GM03348 (cell line): ENCODE results near the gene FOXO3.
A peak's percentile ranks its signal among the peaks of the same experiment; 100 is the strongest.
"Not testable (repeated sequence)": the region's sequence is repeated elsewhere in the genome, so short reads cannot be mapped to it uniquely, and the experiment has no call there.

ENCODE experiments used
- DNase-seq: peaks from one replicate; pipeline ENCODE4 v3.0.0; 2012; ENCODE audit warnings: low spot score

FOXO3 gene

DNA sequence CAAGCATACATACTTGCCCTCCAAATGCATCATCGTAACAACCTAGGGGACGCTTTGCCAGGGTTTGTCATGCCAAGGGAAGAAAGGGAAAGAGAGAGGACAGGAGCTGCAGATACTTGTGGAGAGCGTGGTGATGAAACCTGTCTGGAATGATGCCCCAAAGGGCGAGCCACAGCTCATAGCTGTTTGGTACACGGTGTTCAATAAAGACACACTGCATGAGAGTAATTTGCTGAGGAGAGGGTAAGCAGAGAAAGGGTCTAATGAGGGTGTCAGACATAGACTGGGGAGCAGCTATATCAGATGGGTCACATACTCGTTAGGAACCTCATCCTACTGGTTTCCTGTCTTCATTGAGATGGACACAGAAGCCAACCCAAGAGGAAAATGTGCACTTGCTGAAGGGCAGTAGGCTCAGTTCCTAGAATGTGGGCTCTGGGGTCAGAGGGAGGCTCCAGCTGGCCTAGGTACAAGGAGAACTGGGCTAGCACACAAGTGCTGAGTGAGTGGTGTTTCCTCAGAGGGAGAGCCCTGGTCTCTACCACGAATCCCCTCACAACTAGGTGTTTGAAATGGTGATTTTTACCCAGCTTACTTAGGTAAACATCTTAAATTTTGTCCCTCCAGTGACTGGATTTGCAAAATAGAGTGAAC lies 5.2 kb upstream of the FOXO3 start:
- DNase-seq = no peak

- DNase-seq = no peak
Measured at GRCh38 chr6:108556250-108556649, 4.5 kb upstream of the FOXO3 start.

DNA sequence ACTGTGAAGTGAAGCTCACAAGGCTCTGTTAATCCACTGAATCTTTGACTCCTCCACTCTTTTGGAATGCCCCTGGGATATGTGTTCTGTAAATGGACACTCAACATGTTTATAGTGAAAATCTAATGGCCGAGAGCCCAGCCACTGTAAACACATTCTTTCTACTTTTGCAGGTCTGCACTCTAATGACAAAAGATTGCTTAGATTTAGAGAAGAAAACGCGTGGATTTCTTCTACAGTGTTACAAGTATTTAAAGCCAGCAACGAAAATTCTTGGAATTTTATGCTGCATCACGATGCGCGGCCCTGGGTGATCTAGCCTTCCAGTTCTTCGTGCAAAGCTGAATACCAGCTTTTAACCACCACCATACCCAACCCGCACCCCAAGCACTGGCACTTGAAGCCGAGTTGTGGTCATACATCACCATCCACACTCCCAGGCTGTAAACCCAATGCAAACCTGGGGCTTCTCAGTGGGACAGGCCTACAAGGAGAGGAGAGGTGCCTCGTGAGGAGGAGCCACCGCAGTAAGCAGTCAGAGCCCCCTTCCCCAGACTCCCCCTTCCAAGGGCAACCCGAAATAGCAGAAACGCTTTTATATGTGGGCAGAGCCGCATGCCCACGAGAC lies 3.7 kb upstream of the FOXO3 start:
- no peak for DNase-seq

GRCh38 chr6:108557494-108558371 lies 3.0 kb upstream of the FOXO3 start:
- DNase-seq = peak; percentile 91

DNA sequence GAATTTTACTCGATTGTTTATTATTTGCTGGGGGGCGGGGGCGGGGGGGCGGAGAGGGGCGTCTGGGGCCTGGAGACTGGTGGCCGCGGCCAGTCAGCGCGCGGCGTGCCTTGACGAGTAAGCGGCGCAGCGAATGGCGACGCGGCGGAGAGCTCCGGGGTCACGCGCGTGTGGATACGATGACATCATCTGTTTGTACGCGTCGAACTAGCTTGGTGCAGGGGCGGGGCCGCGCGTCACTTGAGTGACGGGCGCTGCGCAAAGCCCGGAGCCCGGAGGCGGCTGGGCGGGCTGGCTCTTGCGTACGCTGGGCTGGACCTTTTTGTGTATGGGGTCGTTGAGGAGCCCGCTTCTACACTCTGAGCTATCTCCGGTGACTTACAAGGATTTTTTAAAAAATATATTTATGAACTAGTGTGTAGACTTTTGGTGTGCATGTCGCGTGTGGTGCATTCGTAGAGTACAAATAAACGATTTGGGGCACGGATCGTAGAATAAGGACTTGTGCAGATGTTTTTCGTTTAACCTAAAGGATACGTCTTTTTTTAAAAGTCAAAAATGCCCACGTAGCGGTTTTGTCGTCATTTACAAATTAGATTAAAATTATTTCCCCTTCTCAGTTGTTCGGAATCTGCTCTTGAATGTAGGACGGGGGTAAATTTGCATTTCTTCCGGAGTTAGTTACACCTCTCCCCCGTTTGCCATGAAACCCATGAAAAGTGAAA lies 2.2 kb upstream of the FOXO3 start:
- peak; percentile 94 for DNase-seq

DNA sequence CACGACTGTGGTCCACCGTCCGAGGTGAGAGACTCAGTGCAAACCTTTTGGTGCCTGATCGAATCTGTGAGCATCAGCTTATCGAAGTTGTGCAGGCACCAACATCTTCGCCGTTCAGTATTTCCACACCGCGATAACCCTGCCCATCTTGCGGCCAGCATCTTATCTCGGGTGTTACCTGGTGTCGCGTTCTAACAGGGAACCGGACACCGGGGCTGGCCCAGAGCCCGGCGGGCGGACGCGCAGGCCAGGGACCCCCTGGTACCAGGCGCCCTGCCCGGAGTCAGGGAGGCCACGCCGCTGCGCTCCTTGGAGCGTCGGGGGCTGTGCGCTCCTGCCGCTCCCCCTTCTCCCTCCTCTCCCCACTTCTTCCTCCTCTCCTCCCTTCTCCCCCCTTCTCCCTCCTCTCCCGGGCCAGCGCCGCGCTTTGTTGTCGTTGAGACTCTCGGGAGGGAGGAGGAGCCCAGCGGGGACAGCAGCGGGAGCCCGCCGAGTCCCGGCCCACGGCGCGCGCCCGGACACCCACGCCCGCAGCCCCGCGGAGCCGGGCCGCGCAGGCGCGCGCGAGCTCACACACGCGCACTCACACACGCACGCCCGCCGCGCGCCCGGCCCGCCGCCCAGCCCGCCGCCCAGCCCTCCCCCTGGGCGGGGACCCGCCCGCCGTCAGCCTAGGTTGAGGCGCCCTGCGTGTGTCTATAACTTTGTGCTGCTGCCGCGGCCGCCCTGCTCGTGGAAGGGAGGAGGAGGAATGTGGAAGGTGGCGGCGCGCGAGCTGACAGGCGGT lies 1.4 kb upstream of the FOXO3 start:
- DNase-seq = peak; percentile 95

DNA sequence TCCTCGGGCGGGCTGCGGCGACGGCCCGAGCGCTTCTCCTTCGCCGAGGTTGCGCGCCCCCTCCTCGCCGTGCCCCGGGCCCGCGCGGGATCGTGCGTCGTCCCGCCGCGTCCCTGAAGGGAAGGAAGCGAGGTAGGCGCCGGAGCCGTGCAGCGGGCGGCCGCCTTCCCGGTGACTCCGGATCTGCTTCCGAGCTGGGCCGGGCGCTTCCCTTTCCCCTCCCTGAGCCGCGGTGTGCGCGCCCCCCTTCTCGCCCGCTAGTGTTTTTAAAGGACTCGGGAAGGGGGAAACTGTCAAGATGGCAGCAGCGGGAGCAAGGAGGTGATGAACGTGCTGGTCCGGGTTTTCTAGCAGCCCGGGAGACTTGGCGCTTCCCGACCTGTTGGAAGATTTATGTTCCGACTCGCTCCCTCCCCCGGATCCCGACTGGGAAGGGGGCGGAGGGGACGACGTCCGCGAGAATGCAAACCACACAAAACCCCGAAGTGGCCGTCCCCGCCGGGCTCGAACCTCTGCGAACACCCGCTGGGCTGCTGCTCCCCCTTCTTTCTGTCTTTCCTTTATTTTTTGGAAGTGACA lies 744 bp upstream of the FOXO3 start:
- peak; percentile 65 for DNase-seq

GRCh38 chr6:108561309-108561647 lies 561 bp downstream of the FOXO3 start:
- DNase-seq = not testable (repeated sequence)

- no peak for DNase-seq
Measured at GRCh38 chr6:108561742-108562502, 1.2 kb downstream of the FOXO3 start.

GRCh38 chr6:108562503-108562993 lies 1.8 kb downstream of the FOXO3 start:
- DNase-seq = peak; percentile 62

- DNase-seq = no peak
Measured at GRCh38 chr6:108563292-108563691, 2.6 kb downstream of the FOXO3 start.

- DNase-seq = peak; percentile 69
Measured at GRCh38 chr6:108564178-108564577, 3.5 kb downstream of the FOXO3 start.

GRCh38 chr6:108565091-108565766 lies 4.5 kb downstream of the FOXO3 start:
- no peak for DNase-seq

DNA sequence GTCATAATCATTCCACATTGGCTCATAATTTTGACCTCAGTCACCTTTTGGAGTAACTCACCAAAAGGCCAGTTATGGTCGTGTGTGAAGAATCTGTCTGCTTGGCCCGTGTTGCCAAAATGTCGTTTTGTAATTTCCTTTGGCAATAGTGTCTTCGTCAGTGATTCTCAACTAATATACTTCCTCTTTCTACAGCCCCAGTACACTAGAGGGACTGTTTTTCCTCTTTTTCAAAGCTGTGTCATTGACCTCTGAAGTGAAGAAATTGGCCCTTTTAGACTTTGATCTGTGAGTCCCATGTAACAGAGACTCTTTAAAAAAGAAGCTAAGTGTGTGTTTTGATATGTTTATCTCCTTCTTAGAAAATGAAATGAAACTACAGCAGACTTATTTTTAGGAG lies 5.2 kb downstream of the FOXO3 start:
- peak; percentile 55 for DNase-seq

DNA sequence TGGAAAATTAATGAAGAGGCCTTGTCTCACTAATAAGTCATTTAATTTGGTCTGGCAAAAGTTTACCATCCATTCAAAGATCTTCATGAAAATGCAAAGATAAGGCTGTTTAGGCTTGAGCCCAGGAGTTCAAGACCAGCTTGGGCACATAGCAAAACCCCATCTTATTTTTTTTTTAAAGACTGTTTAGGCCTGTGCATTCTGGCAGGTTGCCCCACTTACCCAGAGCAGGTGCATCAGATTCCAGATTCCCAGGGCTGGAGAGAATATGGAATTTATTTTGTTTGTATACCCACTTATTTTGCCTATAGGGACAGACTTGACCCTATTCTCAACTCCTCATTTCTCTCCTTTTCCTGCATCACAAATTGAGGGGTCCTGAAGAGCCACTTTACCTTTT lies 5.7 kb downstream of the FOXO3 start:
- DNase-seq = no peak

- no peak for DNase-seq
Measured at GRCh38 chr6:108568101-108568500, 7.4 kb downstream of the FOXO3 start.

GRCh38 chr6:108568551-108569305 lies 8.0 kb downstream of the FOXO3 start:
- DNase-seq = no peak

DNA sequence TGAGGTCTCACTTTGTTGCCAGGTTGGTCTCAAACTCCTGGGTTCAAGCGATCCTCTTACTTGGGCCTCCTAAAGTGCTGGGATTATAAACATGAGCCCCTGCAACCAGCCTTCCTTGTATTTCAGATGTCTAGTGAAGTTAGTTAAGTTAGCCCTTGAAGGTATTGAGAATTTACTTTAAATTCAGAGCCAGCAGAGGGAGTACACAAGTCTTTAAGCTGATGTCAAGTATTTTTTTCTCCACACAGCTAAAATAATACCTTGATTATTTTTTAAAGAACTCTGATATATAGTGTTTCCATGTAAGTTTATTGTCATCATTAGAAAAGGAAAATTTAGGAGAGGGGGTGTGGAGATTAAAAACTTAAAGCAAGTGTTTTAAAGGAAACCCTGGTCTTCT lies 9.8 kb downstream of the FOXO3 start:
- no peak for DNase-seq
